Measurements from ENCODE around the gene ADSL.

GRCh38 chr22:40347300-40347699 is 1.0 kb downstream of the ADSL start:
- TF ChIP-seq POLR2A (IDR thresholded peaks at IDR 0.05) = no peak
- TF ChIP-seq, protein P1, sequence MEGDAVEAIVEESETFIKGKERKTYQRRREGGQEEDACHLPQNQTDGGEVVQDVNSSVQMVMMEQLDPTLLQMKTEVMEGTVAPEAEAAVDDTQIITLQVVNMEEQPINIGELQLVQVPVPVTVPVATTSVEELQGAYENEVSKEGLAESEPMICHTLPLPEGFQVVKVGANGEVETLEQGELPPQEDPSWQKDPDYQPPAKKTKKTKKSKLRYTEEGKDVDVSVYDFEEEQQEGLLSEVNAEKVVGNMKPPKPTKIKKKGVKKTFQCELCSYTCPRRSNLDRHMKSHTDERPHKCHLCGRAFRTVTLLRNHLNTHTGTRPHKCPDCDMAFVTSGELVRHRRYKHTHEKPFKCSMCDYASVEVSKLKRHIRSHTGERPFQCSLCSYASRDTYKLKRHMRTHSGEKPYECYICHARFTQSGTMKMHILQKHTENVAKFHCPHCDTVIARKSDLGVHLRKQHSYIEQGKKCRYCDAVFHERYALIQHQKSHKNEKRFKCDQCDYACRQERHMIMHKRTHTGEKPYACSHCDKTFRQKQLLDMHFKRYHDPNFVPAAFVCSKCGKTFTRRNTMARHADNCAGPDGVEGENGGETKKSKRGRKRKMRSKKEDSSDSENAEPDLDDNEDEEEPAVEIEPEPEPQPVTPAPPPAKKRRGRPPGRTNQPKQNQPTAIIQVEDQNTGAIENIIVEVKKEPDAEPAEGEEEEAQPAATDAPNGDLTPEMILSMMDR (IDR thresholded peaks at IDR 0.05) = no peak
